B cell (primary cell): ENCODE measurements around the gene RABGAP1L.

ENCODE experiments used
- CTCF ChIP-seq: fragments of 200-600 bp; IDR thresholded peaks from one replicate; pipeline ENCODE4 v1.8.0; 2022; ENCODE audit warnings: antibody characterized with exemption, mild to moderate bottlenecking
- EZH2 ChIP-seq: IDR thresholded peaks from 2 replicates; pipeline ENCODE4 v1.6.1; 2012; ENCODE audit warnings: borderline replicate concordance, low read depth, mild to moderate bottlenecking, moderate library complexity, low read length; ENCODE audit not compliant: insufficient read depth, poor library complexity, severe bottlenecking

- no peak for TF ChIP-seq CTCF
- no peak for TF ChIP-seq EZH2
Observed at GRCh38 chr1:174795806-174796205, 636.5 kb downstream of the RABGAP1L start.
